Stimulated activated CD8-positive, alpha-beta memory T cell treated with anti-CD3 and anti-CD28 coated beads, Interleukin-4, amount 100 ng/mL, for 4 hours (primary cell): ENCODE data around the gene SMC5.

Source experiments
- DNase-seq, 2 donors: peaks; one replicate each; pipeline ENCODE4 v3.0.0-alpha.2; 2020; ENCODE audit warnings: low read depth in 2 of 2, low spot score in 1 of 2

The SMC5 gene

DNA sequence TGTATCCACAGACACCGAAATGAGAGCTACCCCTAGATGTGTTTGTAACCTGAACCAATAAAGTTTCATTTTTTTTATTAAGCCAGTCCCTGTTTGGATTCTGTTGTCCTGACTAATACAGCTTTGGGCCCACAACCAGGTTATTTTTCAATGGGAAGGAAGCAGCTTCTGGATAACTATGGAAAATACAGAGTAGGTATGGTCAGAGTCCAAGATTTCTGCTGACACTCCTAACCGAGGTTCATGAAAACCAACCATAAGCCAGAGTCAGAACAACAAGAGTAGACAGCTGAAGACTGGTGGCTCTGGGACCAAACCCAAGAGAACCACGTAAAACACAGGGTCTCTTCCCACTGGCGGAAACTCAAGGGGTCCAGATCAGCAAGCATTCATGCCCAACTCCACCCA is 144.8 kb downstream of the SMC5 start:
- DNase-seq = no peak

DNA sequence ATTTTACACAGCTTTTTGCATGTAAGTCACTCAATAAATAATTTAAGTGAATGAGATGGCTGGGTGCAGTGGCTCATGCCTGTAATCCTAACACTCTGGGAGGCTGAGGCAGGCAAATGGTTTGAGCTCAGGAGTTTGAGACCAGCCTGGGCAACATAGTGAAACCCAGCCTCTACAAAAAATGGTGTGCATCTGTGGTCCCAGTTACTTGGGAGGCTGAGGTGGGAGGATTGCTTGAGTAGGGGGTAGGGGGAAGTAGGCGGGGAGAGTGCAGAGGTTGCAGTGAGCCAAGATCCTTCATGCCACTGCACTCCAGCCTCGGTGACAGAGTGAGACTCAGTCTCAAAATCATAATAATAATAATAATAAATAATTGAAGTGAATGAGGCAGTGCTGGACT is 145.5 kb downstream of the SMC5 start:
- DNase-seq = no peak
